COR-L47 (cell line): ENCODE measurements around the gene RNU5D-1.
"Not testable (repeated sequence)": the region's sequence is repeated elsewhere in the genome, so short reads cannot be mapped to it uniquely, and the experiment has no call there.

Experiments
- DNase-seq: peaks from one replicate; lab custom pipeline; 2025; lab: John Stamatoyannopoulos, UW

RNU5D-1 gene

DNA sequence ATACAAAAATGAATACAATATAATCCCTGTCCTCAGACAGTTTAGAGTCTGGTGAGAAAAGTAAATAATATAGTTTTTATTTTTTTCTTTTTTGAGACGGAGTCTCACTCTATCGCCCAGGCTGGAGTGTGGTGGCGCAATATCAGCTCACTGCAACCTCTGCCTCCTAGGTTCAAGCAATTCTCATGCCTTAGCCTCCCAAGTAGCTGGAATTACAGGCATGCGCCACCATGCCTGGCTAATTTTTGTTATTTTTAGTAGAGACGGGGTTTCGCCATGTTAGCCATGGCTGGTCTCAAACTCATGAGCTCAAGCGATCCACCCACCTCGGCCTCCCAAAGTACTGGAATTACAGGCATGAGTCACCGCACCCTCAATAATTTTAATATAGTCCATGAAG is 31.6 kb downstream of the RNU5D-1 start:
- not testable (repeated sequence) for DNase-seq

- no peak for DNase-seq
These were observed 32.8 kb downstream of the RNU5D-1 start for GRCh38 chr1:44698138-44698537.

DNA sequence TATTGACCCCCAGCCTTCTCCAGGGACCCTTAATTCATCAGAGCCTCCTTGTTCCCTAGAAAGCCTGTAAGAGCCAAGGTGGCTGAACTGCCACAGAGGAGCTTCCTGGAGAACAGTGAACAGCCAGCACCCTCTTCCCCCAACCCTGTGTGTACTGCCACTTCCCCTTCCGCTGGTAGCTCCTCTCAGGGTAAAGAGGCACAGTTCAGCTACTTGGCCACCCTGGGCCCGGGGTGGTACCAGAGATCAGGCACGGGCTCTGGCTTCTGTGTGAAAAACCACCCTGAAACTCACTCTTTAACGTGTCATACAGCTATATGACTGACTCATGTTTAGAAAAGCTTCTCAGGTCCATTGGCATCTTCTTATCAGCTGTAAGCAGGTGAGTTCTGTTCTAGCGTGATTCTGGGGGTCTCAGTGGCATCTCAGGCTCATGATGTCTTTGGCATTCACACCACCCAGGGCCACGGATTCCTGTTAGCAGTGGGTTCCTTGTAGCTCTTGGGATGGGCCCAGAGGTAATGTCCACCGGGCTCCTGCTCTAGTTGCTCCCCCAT is 34.1 kb downstream of the RNU5D-1 start:
- no peak for DNase-seq

DNA sequence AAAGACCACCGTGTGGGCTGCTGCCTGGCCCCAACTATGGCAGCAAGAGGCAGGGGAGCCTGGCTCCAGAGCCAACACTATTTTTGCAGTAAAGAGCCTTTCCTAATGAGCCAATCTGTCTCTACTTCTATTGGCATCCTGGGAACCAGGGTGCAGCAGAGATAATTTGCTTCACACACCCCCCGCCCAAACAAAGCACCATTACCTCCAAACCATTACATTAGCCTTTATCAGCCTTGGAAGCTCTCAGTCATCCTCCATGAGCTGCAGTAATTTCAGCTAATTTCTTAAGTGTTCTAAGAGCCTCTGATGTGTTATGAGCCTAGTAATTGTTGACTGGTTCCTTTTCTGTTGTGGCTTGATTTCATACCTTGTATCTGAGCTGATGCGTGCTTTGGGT is 34.9 kb downstream of the RNU5D-1 start:
- DNase-seq: no peak

- DNase-seq: no peak
These were observed 35.3 kb downstream of the RNU5D-1 start for GRCh38 chr1:44695671-44696070.

DNA sequence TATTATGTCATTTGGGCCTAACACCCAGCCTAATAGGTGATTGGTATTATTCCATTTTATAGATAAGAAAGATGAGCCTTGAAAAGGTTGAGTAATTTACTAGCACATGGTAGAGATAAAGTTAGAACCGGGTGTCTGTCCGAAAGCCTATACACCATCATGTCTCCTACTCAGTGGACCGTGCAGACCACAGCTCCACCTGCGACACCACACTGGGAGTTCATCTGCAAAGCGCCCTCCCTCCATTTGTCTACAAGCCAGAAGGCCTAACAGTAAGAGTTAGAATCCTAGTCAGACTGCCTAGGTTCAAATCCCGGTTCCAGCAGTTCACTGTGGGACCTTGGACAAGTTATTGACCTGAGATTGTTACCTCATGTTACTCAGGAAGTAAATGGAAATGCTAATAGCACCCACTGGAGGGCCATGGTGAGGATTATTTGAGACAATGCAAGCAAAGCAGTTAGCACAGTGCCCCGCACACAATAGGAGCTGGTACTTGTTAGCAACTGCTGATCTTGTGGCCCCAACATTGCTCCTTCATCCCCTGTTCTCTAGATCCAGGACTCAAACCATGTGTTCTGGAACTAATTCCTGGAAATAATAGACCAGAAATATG is 36.0 kb downstream of the RNU5D-1 start:
- no peak for DNase-seq

DNA sequence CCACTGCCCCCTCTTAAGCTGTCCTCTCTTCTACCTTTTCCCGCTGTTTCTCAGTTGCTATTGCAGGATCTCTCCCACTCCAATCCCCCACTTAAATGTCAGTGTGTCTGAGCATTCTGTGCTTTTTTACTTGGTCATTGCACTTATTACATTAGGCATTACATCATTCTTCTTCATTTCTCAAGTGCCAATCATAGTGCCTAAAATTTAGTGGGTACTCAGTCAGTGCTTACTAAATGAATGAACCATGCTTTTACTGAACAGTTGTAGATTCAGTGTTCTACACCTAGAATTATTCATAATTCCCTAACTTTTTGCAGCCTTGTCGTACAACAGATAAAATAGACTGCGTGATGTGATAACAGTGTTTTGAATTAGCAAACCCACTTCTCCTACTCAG is 37.1 kb downstream of the RNU5D-1 start:
- no peak for DNase-seq

- no peak for DNase-seq
These were observed 37.8 kb downstream of the RNU5D-1 start for GRCh38 chr1:44693159-44693558.

- no peak for DNase-seq
These were observed 41.6 kb downstream of the RNU5D-1 start for GRCh38 chr1:44689447-44689765.

DNA sequence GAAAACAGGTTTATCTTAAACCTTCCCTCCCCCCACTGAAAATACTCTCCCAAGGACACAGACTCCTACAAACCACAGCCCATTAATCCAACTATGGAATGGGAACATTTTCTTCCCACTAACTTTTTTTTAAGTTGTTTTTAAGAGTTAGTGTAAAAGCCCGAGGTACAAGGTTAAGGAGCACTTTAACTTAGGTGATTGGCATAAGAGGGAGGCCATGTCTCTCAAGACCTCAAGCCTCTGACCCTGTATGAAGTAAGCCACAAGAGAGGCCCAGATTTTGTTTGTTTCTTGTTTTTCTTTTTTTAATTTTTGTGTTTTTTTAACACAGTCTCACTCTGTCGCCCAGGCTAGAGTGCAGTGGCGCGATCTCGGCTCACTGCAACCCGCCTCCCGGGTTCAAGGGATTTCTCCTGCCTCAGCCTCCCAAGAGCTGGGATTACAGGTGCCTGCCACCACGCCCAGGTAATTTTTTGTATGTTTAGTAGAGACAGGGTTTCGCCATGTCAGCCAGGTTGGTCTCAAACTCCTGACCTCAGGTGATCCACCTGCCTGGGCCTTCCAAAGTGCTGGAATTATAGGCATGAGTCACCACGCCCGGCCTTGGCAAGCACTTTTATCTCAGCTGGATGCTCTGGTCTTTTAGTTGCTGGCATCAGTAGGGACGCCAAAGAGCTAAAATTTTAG is 42.1 kb downstream of the RNU5D-1 start:
- no peak for DNase-seq

DNA sequence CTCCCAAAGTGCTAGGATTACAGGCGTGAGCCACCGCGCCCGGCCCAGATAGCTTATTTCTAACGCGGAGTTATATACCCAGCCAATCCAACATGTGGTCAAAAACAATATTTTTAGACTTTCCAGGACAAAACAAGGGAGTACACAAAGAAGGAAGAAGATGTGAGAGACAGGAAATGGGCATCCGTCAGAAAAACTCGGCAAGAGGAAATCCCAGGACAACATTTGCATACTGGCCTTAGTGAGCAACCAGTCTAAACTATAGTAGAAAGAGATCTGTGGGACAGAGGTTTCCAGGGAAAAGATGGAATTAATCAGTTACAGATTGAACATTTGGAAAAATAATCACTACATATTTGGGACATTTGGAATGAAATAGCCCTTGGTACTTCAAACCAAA is 45.1 kb downstream of the RNU5D-1 start:
- DNase-seq: no peak

DNA sequence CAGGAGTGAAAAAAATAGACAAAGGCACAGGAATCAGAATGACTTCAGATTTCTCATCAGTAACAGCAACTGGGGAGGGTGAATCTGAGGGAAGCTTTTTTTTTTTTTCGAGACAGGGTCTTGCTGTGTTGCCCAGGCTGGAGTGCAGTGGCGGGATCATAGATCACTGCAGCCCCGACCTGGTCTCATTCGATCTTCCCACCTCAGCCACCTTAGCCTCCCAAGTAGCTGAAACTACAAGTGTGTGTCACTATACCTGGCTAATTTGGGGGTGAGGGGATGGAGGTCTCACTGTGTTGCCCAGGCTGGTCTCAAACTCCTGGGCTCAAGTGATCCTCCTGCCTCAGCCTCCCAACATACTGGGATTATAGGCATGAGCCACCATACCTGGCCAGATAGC is 45.8 kb downstream of the RNU5D-1 start:
- DNase-seq: no peak

GRCh38 chr1:44684525-44684924 is 46.4 kb downstream of the RNU5D-1 start:
- no peak for DNase-seq

- no peak for DNase-seq
These were observed 48.1 kb downstream of the RNU5D-1 start for GRCh38 chr1:44682883-44683265.

GRCh38 chr1:44681905-44682882 is 48.8 kb downstream of the RNU5D-1 start:
- DNase-seq: no peak
